Measurements from ENCODE around the gene ACSL5. TPM values are rescaled to one million over a fixed set of nuclear protein-coding genes. Genes with fewer than 3 reads are reported as not detected.

Gene ACSL5, protein sequence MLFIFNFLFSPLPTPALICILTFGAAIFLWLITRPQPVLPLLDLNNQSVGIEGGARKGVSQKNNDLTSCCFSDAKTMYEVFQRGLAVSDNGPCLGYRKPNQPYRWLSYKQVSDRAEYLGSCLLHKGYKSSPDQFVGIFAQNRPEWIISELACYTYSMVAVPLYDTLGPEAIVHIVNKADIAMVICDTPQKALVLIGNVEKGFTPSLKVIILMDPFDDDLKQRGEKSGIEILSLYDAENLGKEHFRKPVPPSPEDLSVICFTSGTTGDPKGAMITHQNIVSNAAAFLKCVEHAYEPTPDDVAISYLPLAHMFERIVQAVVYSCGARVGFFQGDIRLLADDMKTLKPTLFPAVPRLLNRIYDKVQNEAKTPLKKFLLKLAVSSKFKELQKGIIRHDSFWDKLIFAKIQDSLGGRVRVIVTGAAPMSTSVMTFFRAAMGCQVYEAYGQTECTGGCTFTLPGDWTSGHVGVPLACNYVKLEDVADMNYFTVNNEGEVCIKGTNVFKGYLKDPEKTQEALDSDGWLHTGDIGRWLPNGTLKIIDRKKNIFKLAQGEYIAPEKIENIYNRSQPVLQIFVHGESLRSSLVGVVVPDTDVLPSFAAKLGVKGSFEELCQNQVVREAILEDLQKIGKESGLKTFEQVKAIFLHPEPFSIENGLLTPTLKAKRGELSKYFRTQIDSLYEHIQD
- 12.6 and 18.0 TPM in 2 replicates for total RNA-seq

DNA sequence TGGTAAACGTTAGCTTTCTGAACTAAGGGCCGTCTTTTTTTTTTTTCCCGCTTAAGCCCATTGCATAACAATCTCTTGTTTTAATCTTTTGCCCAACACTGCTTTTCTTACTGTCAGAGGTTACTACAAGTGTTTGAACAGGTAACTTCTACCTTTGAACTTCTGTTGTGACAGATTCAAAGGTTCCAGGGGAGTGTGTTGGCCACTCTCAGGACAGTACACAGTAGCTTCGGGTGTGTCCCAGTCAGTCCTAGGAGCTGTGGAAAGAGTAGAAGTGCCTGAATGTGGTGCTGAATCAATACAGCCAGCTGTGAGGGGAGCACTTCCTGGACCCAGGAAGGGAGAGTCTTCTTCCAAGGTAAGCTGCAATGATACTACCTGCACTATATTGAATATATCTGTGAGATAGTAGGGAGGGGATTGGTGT, at the start of gene ACSL5:
ACSL5 (plus strand) TSS at position 205 of the 427 bp plus-strand sequence. CDS start 20,831 bp downstream, outside the sequence.

GRCh38 chr10:112446855-112447619, 73.1 kb downstream of the ACSL5 start, which contains the start of the genes VTI1A and ZDHHC6:
VTI1A (plus strand) TSS chr10:112447215; CDS start chr10:112447374, 159 bp downstream.
ZDHHC6 (minus strand) TSS chr10:112446914; CDS start chr10:112445436, 1,478 bp downstream.

Other genes starting within 250 kb of the ACSL5 start
- 9.1 and 9.4 TPM in 2 replicates for gene GPAM, start 190.4 kb upstream of the ACSL5 start, total RNA-seq
- gene TECTB, start 90.7 kb upstream of the ACSL5 start, total RNA-seq, result not detected in 2 replicates
- 26.9 and 29.4 TPM in 2 replicates for gene ZDHHC6, start 72.8 kb downstream of the ACSL5 start, total RNA-seq
- gene VTI1A, start 73.1 kb downstream of the ACSL5 start, total RNA-seq, result 21.8 and 28.1 TPM in 2 replicates